KMS-11 (cell line): Measurements from ENCODE around the gene PCNT.

ENCODE experiments used
- H2AFZ ChIP-seq: fragments of 200-600 bp; sonication (generic); 2 replicates; pipeline ENCODE4 v1.6.1; 2016; ENCODE audit warnings: antibody characterized with exemption, mixed run types, low read depth
- H3K27ac ChIP-seq: fragments of 200-600 bp; sonication (generic); 2 replicates; pipeline ENCODE4 v1.6.1; 2016; ENCODE audit warnings: mild to moderate bottlenecking, mixed run types
- H3K27me3 ChIP-seq: fragments of 200-600 bp; sonication (generic); 2 replicates; pipeline ENCODE4 v1.6.1; 2017; ENCODE audit warnings: mild to moderate bottlenecking, low read depth, mixed run types, moderate library complexity; ENCODE audit not compliant: insufficient read depth
- H3K36me3 ChIP-seq: fragments of 200-600 bp; sonication (generic); 2 replicates; pipeline ENCODE4 v1.6.1; 2017; ENCODE audit warnings: mild to moderate bottlenecking, mixed run types; ENCODE audit not compliant: insufficient read depth
- H3K4me1 ChIP-seq: fragments of 200-600 bp; sonication (generic); 2 replicates; pipeline ENCODE4 v1.6.1; 2016; ENCODE audit warnings: mild to moderate bottlenecking, low read depth, mixed run types; ENCODE audit not compliant: poor library complexity, severe bottlenecking
- H3K4me2 ChIP-seq: fragments of 200-600 bp; sonication (generic); 2 replicates; pipeline ENCODE4 v1.7.0; 2016; ENCODE audit warnings: mild to moderate bottlenecking, mixed run types
- H3K4me3 ChIP-seq: fragments of 200-600 bp; sonication (generic); IDR thresholded peaks from 2 replicates; pipeline ENCODE4 v1.6.1; 2017; ENCODE audit warnings: low read depth, low read length, mixed read lengths; ENCODE audit not compliant: insufficient read depth
- H3K79me2 ChIP-seq: fragments of 200-600 bp; sonication (generic); 2 replicates; pipeline ENCODE4 v1.6.1; 2016; ENCODE audit warnings: low read depth, mixed run types; ENCODE audit not compliant: insufficient read depth
- H3K9ac ChIP-seq: fragments of 200-600 bp; sonication (generic); 2 replicates; pipeline ENCODE4 v1.6.1; 2016; ENCODE audit warnings: mild to moderate bottlenecking, mixed run types
- H4K20me1 ChIP-seq: fragments of 200-600 bp; sonication (generic); 2 replicates; pipeline ENCODE4 v1.6.1; 2016; ENCODE audit warnings: mild to moderate bottlenecking, mixed run types; ENCODE audit not compliant: insufficient read depth
- TF ChIP-seq, protein P1 (sequence below): fragments of 200-600 bp; sonication (generic); conservative IDR thresholded peaks from 2 replicates; pipeline ENCODE4 v1.6.1; 2017; ENCODE audit warnings: low read depth, mild to moderate bottlenecking, antibody characterized with exemption, low read length, moderate library complexity, mixed read lengths

The PCNT gene

DNA sequence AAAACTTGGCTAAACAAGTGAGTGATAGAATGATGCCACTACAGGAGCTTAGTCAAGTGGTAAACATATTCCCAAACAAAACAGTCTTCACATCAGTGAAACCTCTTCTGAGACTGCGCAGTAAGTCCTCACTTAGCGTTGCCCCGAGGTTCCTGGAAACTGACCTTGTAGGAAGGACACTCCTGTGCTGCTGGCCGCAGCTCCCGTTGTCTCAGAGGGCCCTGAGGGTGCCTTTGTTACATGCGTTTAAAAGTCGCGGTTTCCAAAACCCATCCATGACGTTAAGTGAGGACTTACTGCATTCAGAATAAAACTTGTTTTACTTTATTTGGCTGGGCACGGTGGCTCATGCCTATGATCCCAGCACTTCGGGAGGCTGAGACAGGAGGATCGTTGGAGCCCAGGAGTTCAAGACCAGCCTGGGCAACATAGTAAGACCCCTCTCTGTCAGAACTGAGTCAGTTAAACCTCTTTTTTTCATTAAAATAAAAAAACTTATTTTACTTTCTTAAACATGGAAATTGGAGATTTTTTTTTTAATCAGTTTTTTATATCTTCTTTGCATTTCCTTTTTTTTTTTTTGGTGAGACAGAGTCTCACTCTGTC, 98.8 kb downstream of the PCNT start:
- Histone ChIP-seq H3K4me1 (no peaks in the 10 kb centered on the region), H3K36me3 (no peaks in the 10 kb centered on the region), H3K27me3 (no peaks in the 10 kb centered on the region), H3K79me2 (no peaks in the 10 kb centered on the region), H4K20me1 (no peaks in the 10 kb centered on the region), H3K4me2 (no peak overlapping the region), H3K9ac (no peak overlapping the region), H3K4me3 (no peak overlapping the region), H2AFZ (no peak overlapping the region), H3K27ac (no peak overlapping the region)
- TF ChIP-seq, protein P1, sequence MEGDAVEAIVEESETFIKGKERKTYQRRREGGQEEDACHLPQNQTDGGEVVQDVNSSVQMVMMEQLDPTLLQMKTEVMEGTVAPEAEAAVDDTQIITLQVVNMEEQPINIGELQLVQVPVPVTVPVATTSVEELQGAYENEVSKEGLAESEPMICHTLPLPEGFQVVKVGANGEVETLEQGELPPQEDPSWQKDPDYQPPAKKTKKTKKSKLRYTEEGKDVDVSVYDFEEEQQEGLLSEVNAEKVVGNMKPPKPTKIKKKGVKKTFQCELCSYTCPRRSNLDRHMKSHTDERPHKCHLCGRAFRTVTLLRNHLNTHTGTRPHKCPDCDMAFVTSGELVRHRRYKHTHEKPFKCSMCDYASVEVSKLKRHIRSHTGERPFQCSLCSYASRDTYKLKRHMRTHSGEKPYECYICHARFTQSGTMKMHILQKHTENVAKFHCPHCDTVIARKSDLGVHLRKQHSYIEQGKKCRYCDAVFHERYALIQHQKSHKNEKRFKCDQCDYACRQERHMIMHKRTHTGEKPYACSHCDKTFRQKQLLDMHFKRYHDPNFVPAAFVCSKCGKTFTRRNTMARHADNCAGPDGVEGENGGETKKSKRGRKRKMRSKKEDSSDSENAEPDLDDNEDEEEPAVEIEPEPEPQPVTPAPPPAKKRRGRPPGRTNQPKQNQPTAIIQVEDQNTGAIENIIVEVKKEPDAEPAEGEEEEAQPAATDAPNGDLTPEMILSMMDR: no peak

GRCh38 chr21:46423546-46424038, 99.6 kb downstream of the PCNT start:
- Histone ChIP-seq H3K27ac (no peak overlapping the region), H3K4me3 (no peak overlapping the region), H3K9ac (no peak overlapping the region), H3K79me2 (no peaks in the 10 kb centered on the region), H3K4me2 (no peak overlapping the region), H3K4me1 (no peaks in the 10 kb centered on the region), H3K27me3 (no peaks in the 10 kb centered on the region), H2AFZ (no peak overlapping the region), H3K36me3 (no peaks in the 10 kb centered on the region), H4K20me1 (no peaks in the 10 kb centered on the region)
- TF ChIP-seq, protein P1: no peak

GRCh38 chr21:46424039-46424591, 100.2 kb downstream of the PCNT start:
- no peak overlapping the region for H3K4me3 ChIP-seq
- H3K36me3 ChIP-seq: no peaks in the 10 kb centered on the region
- H3K27me3 ChIP-seq: no peaks in the 10 kb centered on the region
- no peak overlapping the region for H3K27ac ChIP-seq
- no peak overlapping the region for H3K4me2 ChIP-seq
- no peak overlapping the region for H3K9ac ChIP-seq
- H3K79me2 ChIP-seq: no peaks in the 10 kb centered on the region
- TF ChIP-seq, protein P1: no peak
- H2AFZ ChIP-seq: no peak overlapping the region
- no peaks in the 10 kb centered on the region for H3K4me1 ChIP-seq
- no peaks in the 10 kb centered on the region for H4K20me1 ChIP-seq

DNA sequence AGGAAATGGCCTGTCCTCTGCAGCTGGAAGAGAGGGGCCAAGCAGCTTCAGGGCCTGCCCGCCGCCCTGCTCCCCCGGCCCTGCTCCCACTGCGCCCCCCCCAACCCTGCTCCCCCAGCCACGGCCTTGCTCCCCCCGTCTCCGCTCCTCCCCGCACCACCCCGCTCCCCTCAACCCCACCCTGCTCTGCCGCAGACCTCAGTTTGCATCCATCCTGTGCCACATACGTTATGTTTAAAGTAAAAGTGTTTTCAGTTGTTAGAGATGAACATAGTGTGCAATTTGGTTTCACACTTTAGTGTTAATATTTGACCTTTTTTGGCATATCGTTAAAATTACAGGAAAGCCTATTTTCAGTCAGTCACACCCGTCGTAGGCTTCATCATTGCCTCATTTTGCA, 100.7 kb downstream of the PCNT start:
- TF ChIP-seq, protein P1: no peak
- Histone ChIP-seq H3K27me3 (no peaks in the 10 kb centered on the region), H3K4me1 (no peaks in the 10 kb centered on the region), H3K9ac (no peak overlapping the region), H3K4me2 (no peak overlapping the region), H2AFZ (no peak overlapping the region), H3K27ac (no peak overlapping the region), H3K36me3 (no peaks in the 10 kb centered on the region), H3K79me2 (no peaks in the 10 kb centered on the region), H3K4me3 (no peak overlapping the region), H4K20me1 (no peaks in the 10 kb centered on the region)
